Measurements from ENCODE around the gene RPS3. TPM values are rescaled to one million over a fixed set of nuclear protein-coding genes. Genes with fewer than 3 reads are reported as not detected.

Gene RPS3
- total and polyA plus RNA-seq, 9 of the 15 experiments (the other 6 are each of a cell fraction or from before 2014, with no cell fraction given): 2,700 to 5,771 (median 3,679) TPM

GRCh38 chr11:75399344-75400145 lies at the start of gene RPS3 (continued):
- TF ChIP-seq XRCC5 (IDR thresholded peaks at IDR 0.05; ENCODE audit: low read depth, low read length) (peak; percentile 76), ATF3 (IDR thresholded peaks at IDR 0.05) (no peak), ATF3 (CRISPR knock-in tag; conservative IDR thresholded peaks at IDR 0.05) (peak; percentile 86), FUS (optimal IDR thresholded peaks at IDR 0.05; ENCODE audit: low read depth, low read length) (no peak), FOXP1 (CRISPR knock-in tag; IDR thresholded peaks at IDR 0.05) (peak; percentile 85), NFIC (IDR thresholded peaks at IDR 0.05) (peak; percentile 90), KAT2B (IDR thresholded peaks at IDR 0.05; ENCODE audit: low read depth, low read length) (peak; percentile 90), SMARCB1 (IDR thresholded peaks at IDR 0.05; ENCODE audit: insufficient read length, low read depth) (no peak), ZNF431 (CRISPR knock-in tag; IDR thresholded peaks at IDR 0.05) (peak; percentile 75; the same call in 1 of the 2 replicates), JUND (IDR thresholded peaks at IDR 0.05; ENCODE audit: borderline replicate concordance, low read depth, low read length) (peak; percentile 43; the same call in 1 of the 2 replicates), JUND (tag; IDR thresholded peaks at IDR 0.05; ENCODE audit: borderline replicate concordance, low read depth, low read length) (no peak; the same call in 2 of the 3 replicates), RUNX1 (IDR thresholded peaks at IDR 0.05; ENCODE audit: low read depth) (no peak), KDM4B (IDR thresholded peaks at IDR 0.05; ENCODE audit: borderline replicate concordance in 2 of 2, low read depth in 1 of 2) (peak in 1 of 2 experiments; percentile 92; a peak in 2 of 4 replicates), FIP1L1 (IDR thresholded peaks at IDR 0.05; ENCODE audit: low read depth, low read length, poor library complexity, severe bottlenecking) (peak; percentile 98), SAFB (IDR thresholded peaks at IDR 0.05; ENCODE audit: borderline replicate concordance, low read depth, low read length) (no peak), ZBTB33 (CRISPR knock-in tag; IDR thresholded peaks at IDR 0.05) (peak; percentile 65), SRSF7 (optimal IDR thresholded peaks at IDR 0.05; ENCODE audit: low read depth, low read length) (no peak), RB1 (IDR thresholded peaks at IDR 0.05; ENCODE audit: low read depth) (peak; percentile 88), SFPQ (IDR thresholded peaks at IDR 0.05; ENCODE audit: low read depth, low read length) (no peak), SNAPC5 (CRISPR knock-in tag; IDR thresholded peaks at IDR 0.05) (no peak), ZNF324 (CRISPR knock-in tag; IDR thresholded peaks at IDR 0.05) (no peak), ETV1 (tag; conservative IDR thresholded peaks at IDR 0.05; ENCODE audit: low read depth) (peak; percentile 73)

Data from K562 (cell line).